Measurements from ENCODE around the gene DYSF.
"Not testable (repeated sequence)": the region's sequence is repeated elsewhere in the genome, so short reads cannot be mapped to it uniquely, and the experiment has no call there.

Gene DYSF

GRCh38 chr2:71473346-71474031, 20.1 kb downstream of the DYSF start:
- DNase-seq, result no peak

- DNase-seq, result no peak
Observed at GRCh38 chr2:71474116-71474743, 20.9 kb downstream of the DYSF start.

- DNase-seq, result no peak
Observed at GRCh38 chr2:71474744-71475397, 21.5 kb downstream of the DYSF start.

GRCh38 chr2:71476495-71476894, 23.1 kb downstream of the DYSF start:
- DNase-seq, result no peak

GRCh38 chr2:71477231-71477691, 23.9 kb downstream of the DYSF start:
- DNase-seq, result no peak

GRCh38 chr2:71478806-71479205, 25.4 kb downstream of the DYSF start:
- no peak for DNase-seq

- DNase-seq, result no peak
Observed at GRCh38 chr2:71479261-71479660, 25.9 kb downstream of the DYSF start.

GRCh38 chr2:71481111-71481510, 27.8 kb downstream of the DYSF start:
- DNase-seq, result no peak

GRCh38 chr2:71482055-71482454, 28.7 kb downstream of the DYSF start:
- no peak for DNase-seq

GRCh38 chr2:71483246-71483645, 29.9 kb downstream of the DYSF start:
- no peak for DNase-seq

GRCh38 chr2:71484354-71484753, 31.0 kb downstream of the DYSF start:
- no peak for DNase-seq

GRCh38 chr2:71486881-71487640, 33.7 kb downstream of the DYSF start:
- DNase-seq, result no peak

GRCh38 chr2:71491551-71491950, 38.2 kb downstream of the DYSF start:
- DNase-seq, result not testable (repeated sequence)

- no peak for DNase-seq
Observed at GRCh38 chr2:71492112-71492511, 38.8 kb downstream of the DYSF start.

- DNase-seq, result no peak
Observed at GRCh38 chr2:71494091-71494490, 40.7 kb downstream of the DYSF start.

- DNase-seq, result no peak
Observed at GRCh38 chr2:71494523-71495155, 41.3 kb downstream of the DYSF start.

- DNase-seq, result no peak
Observed at GRCh38 chr2:71496156-71496770, 42.9 kb downstream of the DYSF start.

GRCh38 chr2:71498261-71498701, 44.9 kb downstream of the DYSF start:
- no peak for DNase-seq

GRCh38 chr2:71499691-71500090, 46.3 kb downstream of the DYSF start:
- DNase-seq, result no peak

- no peak for DNase-seq
Observed at GRCh38 chr2:71500426-71501079, 47.2 kb downstream of the DYSF start.
